ENCODE results near the gene SP110. TPM values are rescaled to one million over a fixed set of nuclear protein-coding genes. Genes with fewer than 3 reads are reported as not detected.

SP110 gene
- total RNA-seq, 1 experiment from 2014 or later, result 3.5 TPM

DNA sequence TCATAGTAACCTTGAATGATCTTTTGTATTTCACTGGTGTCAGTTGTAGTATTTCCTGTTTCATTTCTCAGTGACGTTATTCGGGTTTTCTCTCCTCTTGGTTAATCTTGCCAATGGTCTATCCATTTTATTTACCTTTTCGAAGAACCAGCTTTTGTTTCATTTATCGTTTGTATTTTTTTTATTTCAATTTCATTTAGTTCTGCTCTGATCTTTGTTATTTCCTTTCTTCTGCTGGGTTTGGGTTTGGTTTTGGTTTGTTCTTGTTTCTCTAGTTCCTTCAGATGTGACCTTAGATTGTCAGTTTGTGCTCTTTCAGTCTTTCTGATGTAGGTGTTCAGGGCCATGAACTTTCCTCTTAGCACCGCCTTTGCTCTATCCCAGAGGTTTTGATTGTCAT lies 42.5 kb upstream of the SP110 start:
- ATAC-seq, result no peak
- ChIA-PET CTCF (no interaction called here), POLR2A (ENCODE audit: unreplicated experiment) (no interaction called here)
- no peak overlapping the region for H3K27ac ChIP-seq (ENCODE audit: low read length)
- intact Hi-C loops (cut with micrococcal nuclease), result no loop called here
- H4K20me1 ChIP-seq (ENCODE audit: low read length), result no peaks in the 10 kb centered on the region
- H3K4me2 ChIP-seq (ENCODE audit: low read length), result no peak overlapping the region
- H3K9ac ChIP-seq (ENCODE audit: low read length), result no peak overlapping the region
- no peaks in the 10 kb centered on the region for H3K79me2 ChIP-seq (ENCODE audit: low read length)
- H3K4me1 ChIP-seq (ENCODE audit: insufficient read depth, low read length), result no peaks in the 10 kb centered on the region
- H3K4me3 ChIP-seq (ENCODE audit: low read length), result no peak overlapping the region
- no peak overlapping the region for H2AFZ ChIP-seq (ENCODE audit: low read length)
- no peaks in the 10 kb centered on the region for H3K9me3 ChIP-seq (ENCODE audit: low read length)
- TF ChIP-seq EZH2 (IDR thresholded peaks at IDR 0.05; ENCODE audit: low read length, unreplicated experiment), result no peak
- no peak for TF ChIP-seq EZH2phosphoT487 (IDR thresholded peaks at IDR 0.05; ENCODE audit: borderline replicate concordance, low read length)
- TF ChIP-seq, protein P1, sequence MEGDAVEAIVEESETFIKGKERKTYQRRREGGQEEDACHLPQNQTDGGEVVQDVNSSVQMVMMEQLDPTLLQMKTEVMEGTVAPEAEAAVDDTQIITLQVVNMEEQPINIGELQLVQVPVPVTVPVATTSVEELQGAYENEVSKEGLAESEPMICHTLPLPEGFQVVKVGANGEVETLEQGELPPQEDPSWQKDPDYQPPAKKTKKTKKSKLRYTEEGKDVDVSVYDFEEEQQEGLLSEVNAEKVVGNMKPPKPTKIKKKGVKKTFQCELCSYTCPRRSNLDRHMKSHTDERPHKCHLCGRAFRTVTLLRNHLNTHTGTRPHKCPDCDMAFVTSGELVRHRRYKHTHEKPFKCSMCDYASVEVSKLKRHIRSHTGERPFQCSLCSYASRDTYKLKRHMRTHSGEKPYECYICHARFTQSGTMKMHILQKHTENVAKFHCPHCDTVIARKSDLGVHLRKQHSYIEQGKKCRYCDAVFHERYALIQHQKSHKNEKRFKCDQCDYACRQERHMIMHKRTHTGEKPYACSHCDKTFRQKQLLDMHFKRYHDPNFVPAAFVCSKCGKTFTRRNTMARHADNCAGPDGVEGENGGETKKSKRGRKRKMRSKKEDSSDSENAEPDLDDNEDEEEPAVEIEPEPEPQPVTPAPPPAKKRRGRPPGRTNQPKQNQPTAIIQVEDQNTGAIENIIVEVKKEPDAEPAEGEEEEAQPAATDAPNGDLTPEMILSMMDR (conservative IDR thresholded peaks at IDR 0.05; ENCODE audit: low read depth, low read length), result no peak
- no peak for DNase-seq
- H3F3A ChIP-seq (ENCODE audit: low read length, unreplicated experiment), result no peaks in the 10 kb centered on the region
- no peaks in the 10 kb centered on the region for H3K9me2 ChIP-seq (replicated peaks; ENCODE audit: low read length)
- BruUV-seq (replicated peaks), result no TSS peak
- no peaks in the 10 kb centered on the region for H3K27me3 ChIP-seq (ENCODE audit: low read length)
- H3K36me3 ChIP-seq (ENCODE audit: low read depth, low read length), result no peaks in the 10 kb centered on the region

GRCh38 chr2:230258483-230258882 lies 38.7 kb upstream of the SP110 start:
- no peaks in the 10 kb centered on the region for H3K4me1 ChIP-seq (ENCODE audit: insufficient read depth, low read length)
- H3K4me2 ChIP-seq (ENCODE audit: low read length), result no peak overlapping the region
- intact Hi-C loops (cut with micrococcal nuclease), result no loop called here
- H2AFZ ChIP-seq (ENCODE audit: low read length), result no peak overlapping the region
- ATAC-seq (no peak), DNase-seq (no peak)
- no peaks in the 10 kb centered on the region for H3K9me3 ChIP-seq (ENCODE audit: low read length)
- H3K9ac ChIP-seq (ENCODE audit: low read length), result no peak overlapping the region
- POLR2A ChIA-PET (ENCODE audit: unreplicated experiment), result no interaction called here
- no peaks in the 10 kb centered on the region for H4K20me1 ChIP-seq (ENCODE audit: low read length)
- TF ChIP-seq EZH2 (IDR thresholded peaks at IDR 0.05; ENCODE audit: low read length, unreplicated experiment) (no peak), EZH2phosphoT487 (IDR thresholded peaks at IDR 0.05; ENCODE audit: borderline replicate concordance, low read length) (no peak)
- TF ChIP-seq, protein P1 (conservative IDR thresholded peaks at IDR 0.05; ENCODE audit: low read depth, low read length), result no peak
- no TSS peak for BruUV-seq (replicated peaks)
- H3K36me3 ChIP-seq (ENCODE audit: low read depth, low read length), result no peaks in the 10 kb centered on the region
- no peaks in the 10 kb centered on the region for H3F3A ChIP-seq (ENCODE audit: low read length, unreplicated experiment)
- H3K79me2 ChIP-seq (ENCODE audit: low read length), result no peaks in the 10 kb centered on the region
- CTCF ChIA-PET, result no interaction called here
- H3K9me2 ChIP-seq (replicated peaks; ENCODE audit: low read length), result no peaks in the 10 kb centered on the region
- H3K27me3 ChIP-seq (ENCODE audit: low read length), result no peaks in the 10 kb centered on the region
- no peak overlapping the region for H3K27ac ChIP-seq (ENCODE audit: low read length)
- H3K4me3 ChIP-seq (ENCODE audit: low read length), result no peak overlapping the region

- Histone ChIP-seq H2AFZ (ENCODE audit: low read length) (no peak overlapping the region), H3K9me2 (replicated peaks; ENCODE audit: low read length) (no peaks in the 10 kb centered on the region), H3K9ac (ENCODE audit: low read length) (no peak overlapping the region), H3K36me3 (ENCODE audit: low read depth, low read length) (no peaks in the 10 kb centered on the region), H3K79me2 (ENCODE audit: low read length) (no peaks in the 10 kb centered on the region), H4K20me1 (ENCODE audit: low read length) (no peaks in the 10 kb centered on the region), H3K27me3 (ENCODE audit: low read length) (peaks cover 8% of the 10 kb centered on the region; the same call in 1 of the 2 replicates), H3K4me3 (ENCODE audit: low read length) (no peak overlapping the region), H3F3A (ENCODE audit: low read length, unreplicated experiment) (no peaks in the 10 kb centered on the region), H3K27ac (ENCODE audit: low read length) (no peak overlapping the region), H3K4me2 (ENCODE audit: low read length) (no peak overlapping the region), H3K4me1 (ENCODE audit: insufficient read depth, low read length) (no peaks in the 10 kb centered on the region), H3K9me3 (ENCODE audit: low read length) (no peaks in the 10 kb centered on the region)
- ATAC-seq (no peak), DNase-seq (no peak)
- no TSS peak for BruUV-seq (replicated peaks)
- no peak for TF ChIP-seq EZH2phosphoT487 (IDR thresholded peaks at IDR 0.05; ENCODE audit: borderline replicate concordance, low read length)
- no peak for TF ChIP-seq EZH2 (IDR thresholded peaks at IDR 0.05; ENCODE audit: low read length, unreplicated experiment)
- TF ChIP-seq, protein P1 (conservative IDR thresholded peaks at IDR 0.05; ENCODE audit: low read depth, low read length), result no peak
- ChIA-PET POLR2A (ENCODE audit: unreplicated experiment) (no interaction called here), CTCF (no interaction called here)
- intact Hi-C loops (cut with micrococcal nuclease), result no loop called here
Observed at GRCh38 chr2:230256733-230257332, 37.0 kb upstream of the SP110 start.

All from PC-3 (cell line).